GM13976 (cell line): ENCODE data around the gene GNAT1.

ENCODE experiments used
- DNase-seq: peaks from one replicate; pipeline ENCODE4 v3.0.0; 2012; ENCODE audit warnings: low spot score
- in situ Hi-C: fragments of 300-500 bp; cut with MboI; formaldehyde crosslinking; loops from one replicate; pipeline ENCODE4 v1.12.0; 2022; ENCODE audit warnings: low sequenced_read_pairs, mixed read lengths, inconsistent platforms; ENCODE audit not compliant: unreplicated experiment
- TF ChIP-seq, protein P1 (sequence below): IDR thresholded peaks from 2 replicates; pipeline ENCODE4 v1.5.1; 2012; ENCODE audit warnings: borderline replicate concordance, mild to moderate bottlenecking; ENCODE audit not compliant: insufficient read depth; ENCODE audit errors: extremely low read depth, missing control alignments, control extremely low read depth

GNAT1 gene

DNA sequence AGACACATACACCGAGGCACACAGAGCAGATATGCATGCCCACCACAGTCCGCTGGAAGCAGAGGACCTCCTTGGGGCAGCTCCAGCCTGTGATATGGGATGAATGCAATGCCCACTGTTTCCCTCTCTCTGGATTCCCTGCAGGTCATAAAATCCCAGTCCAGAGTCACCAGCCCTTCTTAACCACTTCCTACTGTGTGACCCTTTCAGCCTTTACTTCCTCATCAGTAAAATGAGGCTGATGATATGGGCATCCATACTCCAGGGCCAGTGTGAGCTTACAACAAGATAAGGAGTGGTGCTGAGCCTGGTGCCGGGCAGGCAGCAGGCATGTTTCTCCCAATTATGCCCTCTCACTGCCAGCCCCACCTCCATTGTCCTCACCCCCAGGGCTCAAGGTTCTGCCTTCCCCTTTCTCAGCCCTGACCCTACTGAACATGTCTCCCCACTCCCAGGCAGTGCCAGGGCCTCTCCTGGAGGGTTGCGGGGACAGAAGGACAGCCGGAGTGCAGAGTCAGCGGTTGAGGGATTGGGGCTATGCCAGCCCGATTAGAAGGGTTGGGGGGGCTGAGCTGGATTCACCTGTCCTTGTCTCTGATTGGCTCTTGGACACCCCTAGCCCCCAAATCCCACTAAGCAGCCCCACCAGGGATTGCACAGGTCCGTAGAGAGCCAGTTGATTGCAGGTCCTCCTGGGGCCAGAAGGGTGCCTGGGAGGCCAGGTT is at the start of gene GNAT1:
GNAT1 (plus strand) TSS at position 675 of the 725 bp plus-strand sequence. CDS start 116 bp downstream, outside the sequence.
- DNase-seq = no peak
- TF ChIP-seq, protein P1, sequence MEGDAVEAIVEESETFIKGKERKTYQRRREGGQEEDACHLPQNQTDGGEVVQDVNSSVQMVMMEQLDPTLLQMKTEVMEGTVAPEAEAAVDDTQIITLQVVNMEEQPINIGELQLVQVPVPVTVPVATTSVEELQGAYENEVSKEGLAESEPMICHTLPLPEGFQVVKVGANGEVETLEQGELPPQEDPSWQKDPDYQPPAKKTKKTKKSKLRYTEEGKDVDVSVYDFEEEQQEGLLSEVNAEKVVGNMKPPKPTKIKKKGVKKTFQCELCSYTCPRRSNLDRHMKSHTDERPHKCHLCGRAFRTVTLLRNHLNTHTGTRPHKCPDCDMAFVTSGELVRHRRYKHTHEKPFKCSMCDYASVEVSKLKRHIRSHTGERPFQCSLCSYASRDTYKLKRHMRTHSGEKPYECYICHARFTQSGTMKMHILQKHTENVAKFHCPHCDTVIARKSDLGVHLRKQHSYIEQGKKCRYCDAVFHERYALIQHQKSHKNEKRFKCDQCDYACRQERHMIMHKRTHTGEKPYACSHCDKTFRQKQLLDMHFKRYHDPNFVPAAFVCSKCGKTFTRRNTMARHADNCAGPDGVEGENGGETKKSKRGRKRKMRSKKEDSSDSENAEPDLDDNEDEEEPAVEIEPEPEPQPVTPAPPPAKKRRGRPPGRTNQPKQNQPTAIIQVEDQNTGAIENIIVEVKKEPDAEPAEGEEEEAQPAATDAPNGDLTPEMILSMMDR = no peak
- in situ Hi-C loops = loop anchor here (5.0 kb wide), 1 partner anchor 81 kb away; no protein-coding TSS in a partner anchor

DNA sequence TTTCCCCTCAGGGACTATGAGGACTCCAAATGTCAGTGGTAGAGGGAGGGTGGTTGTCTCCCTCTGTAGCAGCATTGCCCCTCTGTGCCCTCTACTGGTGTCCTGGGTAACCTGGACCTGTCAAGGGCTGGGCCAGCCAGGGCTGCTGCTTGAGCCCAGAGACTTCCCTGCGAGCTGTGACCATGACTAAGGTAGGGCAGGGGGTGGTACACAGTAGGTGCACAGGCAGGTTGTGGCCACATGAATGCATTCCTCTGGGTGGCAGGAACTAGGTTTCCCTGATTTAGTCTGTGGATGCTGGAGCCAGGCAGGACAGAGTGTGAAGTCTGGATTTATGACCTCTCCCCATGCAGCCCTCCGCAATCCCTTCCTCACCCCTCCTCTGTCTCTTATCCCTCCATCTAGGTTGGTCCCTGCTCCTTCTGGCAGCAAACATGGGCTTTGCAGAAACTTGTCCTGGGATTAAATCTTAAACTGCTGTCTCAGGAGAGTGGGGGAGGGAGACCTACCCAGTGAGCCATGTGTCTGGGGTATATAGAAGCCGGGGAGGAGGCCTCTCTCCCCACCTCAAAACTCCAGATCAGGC is 45.0 kb upstream of the GNAT1 start:
- no peak for DNase-seq
- in situ Hi-C loops = no loop called here
- TF ChIP-seq, protein P1 = no peak

DNA sequence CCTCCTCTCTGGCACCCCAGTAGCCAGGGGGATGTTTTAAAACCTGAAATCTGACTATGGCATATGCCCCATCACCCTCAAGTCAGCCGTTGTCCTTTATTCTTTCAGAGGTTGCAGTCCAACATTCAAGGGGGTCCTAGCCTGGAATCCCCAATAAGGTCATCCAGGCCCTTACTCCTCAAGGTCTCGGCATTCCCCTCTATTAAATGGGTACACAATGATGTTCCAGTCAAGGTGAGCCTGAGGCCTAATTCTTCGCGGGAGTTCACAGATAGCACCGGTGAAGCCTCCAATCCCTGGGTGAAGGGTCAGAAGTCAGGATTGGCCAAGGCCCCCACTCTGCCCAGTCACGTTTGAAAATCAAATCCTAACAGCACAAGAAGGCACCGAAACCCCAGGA is 44.4 kb upstream of the GNAT1 start:
- no peak for DNase-seq
- TF ChIP-seq, protein P1 = no peak
- in situ Hi-C loops = no loop called here

DNA sequence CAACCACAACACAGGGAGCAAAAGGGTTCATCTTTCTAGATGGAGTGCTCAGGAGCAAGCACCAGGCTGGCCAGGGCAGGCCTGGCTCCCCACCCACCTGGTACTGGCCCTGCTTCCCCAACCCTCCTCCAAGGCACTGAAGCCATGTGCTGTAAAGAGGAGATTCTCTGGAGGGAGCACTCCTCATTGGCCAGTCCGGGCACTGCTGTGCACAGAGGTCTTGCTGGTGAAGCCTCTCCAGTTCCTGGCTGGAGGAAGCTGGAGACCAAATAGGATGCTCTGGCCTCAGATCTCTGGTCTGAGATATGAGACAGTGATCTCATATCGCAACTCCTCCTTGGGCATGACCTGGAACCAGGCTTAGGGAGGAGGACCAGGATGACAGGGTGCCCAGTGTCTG is 44.0 kb upstream of the GNAT1 start:
- no peak for DNase-seq
- in situ Hi-C loops = no loop called here
- TF ChIP-seq, protein P1 = no peak

DNA sequence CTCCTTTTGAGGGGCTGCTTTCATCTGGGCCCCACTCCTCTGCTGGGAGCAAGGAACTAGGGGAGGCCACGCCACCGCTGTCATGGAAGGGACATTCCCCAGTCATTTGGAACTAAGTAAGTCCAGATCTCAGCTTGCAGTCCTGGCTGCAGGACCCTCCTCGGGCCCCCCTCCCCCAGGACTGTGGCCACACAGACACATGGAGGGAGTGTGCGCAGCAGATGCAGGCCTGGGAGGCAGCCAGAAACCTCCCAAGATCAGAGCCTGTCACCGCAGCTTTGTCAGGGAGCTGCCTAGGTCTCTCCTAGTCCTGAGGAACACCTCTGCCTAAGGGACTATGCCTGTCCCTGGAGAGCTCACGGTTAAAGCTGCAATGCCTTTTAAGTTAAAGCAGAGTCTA is 43.5 kb upstream of the GNAT1 start:
- TF ChIP-seq, protein P1 = no peak
- in situ Hi-C loops = no loop called here

DNA sequence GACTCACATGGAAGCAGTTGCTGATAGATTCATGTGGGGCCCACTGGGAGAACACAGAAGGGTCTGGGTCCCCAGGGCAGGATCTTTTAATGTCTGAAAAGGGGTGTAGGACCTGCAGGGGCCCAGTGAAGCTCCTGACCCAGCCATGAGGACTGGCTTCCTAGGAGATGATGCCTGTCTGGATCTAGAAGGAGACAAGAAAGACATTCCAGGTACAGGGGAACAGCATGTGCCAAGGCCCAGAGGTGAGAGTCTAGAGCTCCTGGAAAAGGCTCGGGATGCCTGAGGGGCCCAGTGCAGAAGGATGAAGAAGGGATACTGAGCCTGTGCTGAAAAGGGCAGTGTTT is 41.0 kb upstream of the GNAT1 start:
- DNase-seq = no peak
- TF ChIP-seq, protein P1 = no peak
- in situ Hi-C loops = no loop called here

More for the DNA sequence above, 43.5 kb upstream of the GNAT1 start:
- no peak for DNase-seq
